Mesodermal cell (in vitro differentiated cells): Measurements from ENCODE around the gene TBC1D9B.

Source experiments
- H3K27ac ChIP-seq: 2 replicates; pipeline ENCODE4 v1.7.0; 2013; ENCODE audit warnings: mild to moderate bottlenecking, low read depth, low read length, moderate library complexity; ENCODE audit not compliant: severe bottlenecking
- H3K36me3 ChIP-seq: 2 replicates; pipeline ENCODE4 v1.7.1; 2013; ENCODE audit warnings: mild to moderate bottlenecking, low read length, moderate library complexity; ENCODE audit not compliant: control insufficient read depth, insufficient read depth
- H3K4me1 ChIP-seq: one replicate; pipeline ENCODE4 v1.7.1; 2013; ENCODE audit warnings: mild to moderate bottlenecking, low read length; ENCODE audit not compliant: insufficient read depth, control insufficient read depth, poor library complexity, severe bottlenecking
- H3K4me3 ChIP-seq: 2 replicates; pipeline ENCODE4 v1.7.0; 2013; ENCODE audit warnings: low read length, control low read depth, mild to moderate bottlenecking; ENCODE audit not compliant: insufficient read depth, poor library complexity, severe bottlenecking; ENCODE audit errors: extremely low read depth
- H3K9me3 ChIP-seq: 2 replicates; pipeline ENCODE4 v1.7.1; 2013; ENCODE audit warnings: mild to moderate bottlenecking, low read length, moderate library complexity; ENCODE audit not compliant: control insufficient read depth
- WGBS, 2 experiments: methylation state at CpG; one replicate each; pipeline ENCODE4 v1.1.5; 2013; ENCODE audit warnings: missing lambda C conversion rate in 2 of 2; ENCODE audit not compliant: insufficient coverage in 2 of 2; 5-methylcytosine and 5-hydroxymethylcytosine counted together

The TBC1D9B gene

DNA sequence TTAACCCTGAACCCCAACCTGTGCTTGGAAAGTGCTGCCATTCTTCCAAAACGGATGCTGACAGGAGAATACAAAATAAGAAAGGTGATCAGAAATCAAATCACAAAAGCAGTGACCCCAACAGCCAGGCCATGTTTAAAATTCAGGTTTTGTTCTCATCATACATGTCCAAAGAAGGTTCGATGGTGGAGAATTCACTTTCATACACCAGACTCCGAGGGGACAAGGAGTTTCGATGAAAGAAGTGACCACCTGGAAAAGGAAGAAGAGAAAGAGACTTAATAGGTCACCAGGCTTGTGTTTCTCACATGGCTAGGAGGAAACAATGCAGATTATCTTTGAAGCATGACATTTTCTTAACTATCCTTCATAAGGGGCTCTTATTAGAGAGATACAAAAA lies 12.5 kb upstream of the TBC1D9B start:
- Histone ChIP-seq H3K27ac (no peak overlapping the region), H3K36me3 (no peaks in the 10 kb centered on the region), H3K4me3 (no peak overlapping the region), H3K9me3 (no peaks in the 10 kb centered on the region), H3K4me1 (no peaks in the 10 kb centered on the region)
- 100% methylated on average over 2 to 3 of the region's 4 CpGs for WGBS, 2 experiments

DNA sequence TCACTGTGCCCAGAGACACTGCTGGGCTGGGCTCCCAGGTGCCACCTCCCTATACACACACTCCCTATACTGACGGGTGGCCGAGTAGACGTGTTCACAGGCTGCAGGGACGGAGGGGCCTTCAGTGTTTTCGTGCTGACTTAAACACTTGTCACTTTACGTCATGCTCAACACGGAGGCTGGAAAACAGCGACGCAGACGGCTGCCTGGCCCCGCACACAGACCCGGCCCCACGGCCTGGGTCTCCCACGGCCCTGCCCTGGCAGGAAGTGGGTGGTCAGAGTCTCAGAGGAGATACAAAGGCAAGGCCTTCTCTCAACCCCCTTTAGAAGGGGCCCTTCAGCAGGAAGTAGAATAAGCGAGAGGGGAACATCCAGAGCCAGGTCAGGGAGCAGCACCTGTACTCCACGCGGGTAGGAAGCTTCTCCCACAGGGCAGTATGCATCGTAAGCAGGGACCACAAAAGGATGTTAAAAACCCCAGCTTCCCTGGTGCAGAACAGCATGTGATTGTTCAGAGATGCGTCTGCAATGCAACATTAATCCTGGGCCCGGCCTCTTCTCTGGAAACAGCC lies 11.9 kb upstream of the TBC1D9B start:
- Histone ChIP-seq H3K4me3 (no peak overlapping the region), H3K9me3 (no peaks in the 10 kb centered on the region), H3K27ac (no peak overlapping the region), H3K36me3 (no peaks in the 10 kb centered on the region), H3K4me1 (no peaks in the 10 kb centered on the region)
- 91 to 92% methylated on average over 17 to 20 of the region's 20 CpGs for WGBS, 2 experiments

DNA sequence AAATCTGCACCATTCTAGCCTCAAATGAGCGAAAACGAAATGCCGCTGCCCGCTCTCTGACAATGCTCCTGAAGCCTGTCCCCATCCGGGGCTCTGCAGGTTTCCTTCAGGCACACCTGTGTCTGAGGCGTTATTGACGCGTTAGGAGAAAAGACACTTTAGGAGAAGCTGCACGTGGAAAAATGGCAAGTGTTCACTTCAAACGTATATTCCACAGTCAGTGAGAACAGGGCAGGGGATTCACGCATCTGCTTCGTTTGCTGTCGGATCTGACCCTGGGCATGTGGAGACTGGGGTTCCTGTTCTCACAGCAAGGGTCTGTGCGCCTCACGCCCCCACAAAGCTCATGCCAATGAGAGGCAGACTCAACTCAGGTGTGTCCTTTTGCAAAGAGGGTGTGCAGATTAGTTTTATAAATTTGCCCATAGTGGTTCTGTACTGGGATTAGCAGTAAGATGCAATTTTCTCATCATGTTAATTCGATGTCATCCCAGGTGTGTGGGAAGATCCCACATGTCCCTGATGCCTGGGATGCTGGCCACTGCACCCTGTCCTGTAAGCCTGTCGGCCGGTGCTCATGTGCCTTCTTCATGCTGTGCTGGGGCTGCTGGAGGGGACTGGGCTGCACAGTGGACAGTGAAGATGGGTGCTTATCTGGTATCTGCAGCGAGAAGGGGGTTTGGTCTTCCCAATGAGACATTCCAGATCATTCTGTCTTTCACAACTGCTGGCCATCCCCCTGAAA lies 11.2 kb upstream of the TBC1D9B start:
- no peaks in the 10 kb centered on the region for H3K9me3 ChIP-seq
- H3K36me3 ChIP-seq, result no peaks in the 10 kb centered on the region
- peaks cover 6% of the 10 kb centered on the region for H3K4me1 ChIP-seq
- 92 to 94% methylated on average over 19 of the region's 19 CpGs for WGBS, 2 experiments
- H3K27ac ChIP-seq, result no peak overlapping the region
- no peak overlapping the region for H3K4me3 ChIP-seq

DNA sequence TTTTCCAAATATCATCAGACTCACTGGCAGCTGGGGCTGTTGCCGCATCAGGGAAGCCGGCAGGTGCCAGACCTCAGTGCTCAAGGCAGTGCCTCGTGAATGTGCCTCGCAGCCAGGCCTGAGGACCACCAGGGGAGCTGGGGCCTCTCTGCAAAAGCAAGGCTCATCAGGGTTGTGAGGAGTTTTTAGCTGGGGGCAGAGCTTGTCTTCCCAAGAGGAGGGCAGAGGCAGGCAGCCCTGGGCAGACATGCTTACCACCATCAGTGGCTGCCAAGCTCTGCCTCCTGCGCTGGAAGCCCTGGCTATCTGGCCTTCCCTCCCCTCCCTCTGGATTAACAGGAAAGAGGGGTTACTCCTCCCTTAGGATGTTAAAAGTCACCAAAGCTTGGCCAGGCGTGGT lies 8.8 kb upstream of the TBC1D9B start:
- H3K4me1 ChIP-seq, result peaks cover 6% of the 10 kb centered on the region
- H3K36me3 ChIP-seq, result no peaks in the 10 kb centered on the region
- WGBS, 2 experiments, result 82 to 91% methylated on average over 4 to 5 of the region's 6 CpGs

DNA sequence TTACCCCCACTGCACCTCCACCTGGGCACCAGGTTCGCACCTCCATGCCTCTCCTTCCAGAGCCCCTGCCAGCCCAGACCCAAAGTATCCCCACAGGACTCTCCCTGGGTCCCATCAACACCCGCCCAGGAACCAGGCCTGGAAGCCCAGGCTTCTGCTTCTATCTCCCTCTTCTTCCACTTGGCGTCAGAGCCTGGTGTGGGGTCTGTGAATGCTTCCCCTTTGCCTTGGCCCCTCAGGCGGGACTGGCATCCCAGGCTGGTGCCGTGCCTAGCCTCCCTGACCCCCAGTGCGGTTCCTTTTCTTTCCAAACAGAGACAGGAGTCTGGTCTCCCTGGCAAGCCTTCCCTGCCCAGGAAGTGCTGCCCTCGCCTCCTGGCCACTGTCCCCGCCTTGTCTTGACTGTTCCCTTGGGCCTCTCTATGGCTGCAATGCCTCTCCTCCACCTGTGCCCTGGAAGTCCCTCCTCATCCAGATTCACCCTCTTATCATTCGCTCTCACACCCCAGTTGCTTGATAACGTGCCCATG lies 7.8 kb upstream of the TBC1D9B start:
- Histone ChIP-seq H3K36me3 (no peaks in the 10 kb centered on the region), H3K27ac (no peak overlapping the region), H3K4me3 (no peak overlapping the region), H3K9me3 (no peaks in the 10 kb centered on the region), H3K4me1 (peaks cover 6% of the 10 kb centered on the region)
- WGBS, 2 experiments, result 90 to 95% methylated on average over 8 to 9 of the region's 10 CpGs

More for the DNA sequence above, 8.8 kb upstream of the TBC1D9B start:
- no peak overlapping the region for H3K4me3 ChIP-seq
- H3K9me3 ChIP-seq, result no peaks in the 10 kb centered on the region
- H3K27ac ChIP-seq, result no peak overlapping the region

DNA sequence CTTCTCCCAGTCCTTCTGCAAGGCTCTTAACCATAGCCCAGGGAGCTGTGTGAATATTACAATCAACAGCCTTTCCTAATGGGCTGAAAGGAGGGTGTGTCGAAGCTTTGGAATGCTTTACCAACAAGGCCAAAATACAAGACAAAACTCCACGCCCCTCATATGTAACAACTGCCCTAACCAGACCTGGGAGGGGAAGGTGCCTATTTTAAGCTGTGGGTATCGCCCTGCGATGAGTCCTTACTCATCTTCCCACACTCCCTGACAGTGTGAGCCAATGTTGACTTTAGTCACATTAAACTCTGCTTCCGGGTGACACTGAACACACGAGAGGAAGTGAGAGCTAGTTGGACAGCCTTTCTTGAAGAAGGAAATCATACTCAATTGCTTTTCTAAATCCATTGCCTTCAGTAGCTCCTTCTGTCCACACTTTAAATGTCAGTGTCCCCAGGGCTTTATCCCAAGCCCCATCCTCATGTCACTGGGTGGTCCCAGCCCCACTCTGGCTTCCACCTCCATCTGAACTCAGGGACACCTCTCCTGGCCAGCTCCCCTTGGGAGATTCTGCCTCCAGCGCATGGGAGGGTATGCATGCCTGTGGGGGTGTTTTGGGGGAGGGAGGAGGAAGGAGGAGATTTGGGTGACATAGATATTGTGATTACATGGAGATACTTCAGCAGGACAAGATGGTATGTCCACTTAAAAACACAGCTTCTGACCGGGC lies 6.5 kb upstream of the TBC1D9B start:
- Histone ChIP-seq H3K9me3 (no peaks in the 10 kb centered on the region), H3K27ac (no peak overlapping the region), H3K36me3 (no peaks in the 10 kb centered on the region), H3K4me1 (peaks cover 6% of the 10 kb centered on the region), H3K4me3 (no peak overlapping the region)
- WGBS, 2 experiments, result 91 to 93% methylated on average over 5 to 7 of the region's 8 CpGs

DNA sequence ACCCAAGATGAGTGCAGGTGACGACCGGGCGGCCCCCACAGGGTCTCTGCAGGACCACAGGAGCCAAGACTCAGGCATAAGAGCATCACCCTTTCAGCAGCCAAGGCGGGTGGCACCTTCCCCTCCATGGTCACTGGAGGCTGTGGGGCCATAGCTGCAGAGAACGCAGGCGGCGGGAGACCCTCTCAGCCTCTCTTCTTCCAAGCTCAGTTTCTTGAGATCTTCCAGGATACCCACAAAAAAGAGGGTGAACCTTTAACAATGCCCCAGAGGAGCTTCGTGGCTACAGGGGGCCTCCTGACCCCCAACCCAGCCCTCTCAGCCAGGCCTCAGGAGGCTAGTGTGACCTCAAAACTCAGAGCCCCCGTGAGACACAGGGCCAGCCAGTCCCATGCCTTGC lies 5.8 kb upstream of the TBC1D9B start:
- WGBS, 2 experiments, result 96 to 98% methylated on average over 6 to 7 of the region's 9 CpGs
- no peaks in the 10 kb centered on the region for H3K9me3 ChIP-seq
- H3K27ac ChIP-seq, result no peak overlapping the region
- no peaks in the 10 kb centered on the region for H3K36me3 ChIP-seq
- peaks cover 6% of the 10 kb centered on the region for H3K4me1 ChIP-seq
- no peak overlapping the region for H3K4me3 ChIP-seq

DNA sequence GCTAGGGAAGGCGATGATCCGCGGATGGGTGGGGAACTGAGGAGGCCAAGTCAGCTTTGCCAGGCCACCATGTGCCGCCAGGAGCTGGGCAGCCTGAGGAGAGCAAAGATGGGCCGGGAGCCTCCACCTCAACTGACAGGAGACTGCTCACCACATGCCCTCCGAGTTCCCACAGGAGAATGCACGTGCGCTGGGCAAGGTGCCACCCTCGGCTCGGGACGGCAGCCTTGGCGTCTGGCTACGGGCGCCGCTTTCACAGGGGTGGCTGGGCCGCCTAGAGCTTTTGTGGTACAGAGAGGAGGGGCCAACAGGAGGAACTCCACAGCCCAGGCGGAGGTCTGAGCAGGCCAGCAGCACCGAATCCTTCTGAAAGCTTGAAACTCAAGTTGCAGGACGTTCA lies 5.3 kb upstream of the TBC1D9B start:
- peaks cover 6% of the 10 kb centered on the region for H3K4me1 ChIP-seq
- H3K4me3 ChIP-seq, result no peak overlapping the region
- no peaks in the 10 kb centered on the region for H3K9me3 ChIP-seq
- WGBS, 2 experiments, result 95 to 97% methylated on average over 15 to 16 of the region's 19 CpGs
- H3K36me3 ChIP-seq, result no peaks in the 10 kb centered on the region
- no peak overlapping the region for H3K27ac ChIP-seq

DNA sequence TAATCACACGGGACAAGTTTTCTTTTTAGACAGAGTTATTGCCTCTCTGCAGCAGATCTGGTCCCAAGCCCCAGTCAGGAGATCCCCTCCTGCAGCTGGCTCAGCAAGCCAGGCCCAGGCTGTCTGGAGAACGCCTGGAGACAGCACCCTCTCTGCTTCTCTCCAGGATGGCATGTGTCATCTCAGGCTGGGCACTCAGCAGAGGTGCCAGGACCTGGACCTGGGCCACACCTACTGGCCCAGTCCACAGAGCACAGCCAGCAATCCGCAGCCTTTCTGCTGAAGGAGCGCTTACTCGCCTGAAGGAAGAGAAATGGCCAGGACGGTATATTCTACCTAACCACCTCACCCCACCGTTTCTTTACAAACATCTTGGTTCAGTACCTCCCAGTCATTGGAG lies 4.7 kb upstream of the TBC1D9B start:
- H3K27ac ChIP-seq, result no peak overlapping the region
- H3K4me1 ChIP-seq, result peaks cover 6% of the 10 kb centered on the region
- H3K36me3 ChIP-seq, result no peaks in the 10 kb centered on the region
- H3K9me3 ChIP-seq, result no peaks in the 10 kb centered on the region
- H3K4me3 ChIP-seq, result no peak overlapping the region
- 90 to 94% methylated on average over 2 to 5 of the region's 7 CpGs for WGBS, 2 experiments

DNA sequence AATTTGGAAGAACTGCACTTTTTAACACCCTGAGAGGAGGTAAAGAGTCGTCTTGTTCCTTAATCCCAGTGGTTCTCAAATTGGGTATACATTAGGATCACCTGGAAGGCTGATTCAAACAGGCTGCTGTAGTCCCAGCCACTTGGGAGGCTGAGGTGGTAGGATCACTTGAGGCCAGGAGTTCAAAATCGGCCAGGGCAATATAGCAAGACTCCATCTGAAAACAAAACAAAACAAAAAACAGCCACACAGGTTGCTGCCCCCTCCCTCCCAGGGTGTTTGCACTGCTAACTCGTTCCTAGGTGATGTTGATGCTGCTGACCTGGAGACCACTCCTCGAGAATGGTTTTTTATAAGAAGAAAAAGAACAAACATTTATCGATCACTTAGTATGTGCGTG lies 1.5 kb upstream of the TBC1D9B start:
- no peak overlapping the region for H3K4me3 ChIP-seq
- WGBS, 2 experiments, result 85 to 95% methylated on average over 3 to 5 of the region's 6 CpGs
- H3K27ac ChIP-seq, result no peak overlapping the region
- H3K9me3 ChIP-seq, result no peaks in the 10 kb centered on the region
- H3K36me3 ChIP-seq, result peaks cover 16% of the 10 kb centered on the region
- H3K4me1 ChIP-seq, result peaks cover 7% of the 10 kb centered on the region
